HG02852 (cell line): ENCODE data around the gene TBXAS1.

Experiments
- ATAC-seq: cut with Tn5 transposase; IDR thresholded peaks from one replicate; pipeline ENCODE4 v1.9.1; 2021; ENCODE audit warnings: mild to moderate bottlenecking, moderate library complexity; ENCODE audit not compliant: unreplicated experiment

Gene TBXAS1

DNA sequence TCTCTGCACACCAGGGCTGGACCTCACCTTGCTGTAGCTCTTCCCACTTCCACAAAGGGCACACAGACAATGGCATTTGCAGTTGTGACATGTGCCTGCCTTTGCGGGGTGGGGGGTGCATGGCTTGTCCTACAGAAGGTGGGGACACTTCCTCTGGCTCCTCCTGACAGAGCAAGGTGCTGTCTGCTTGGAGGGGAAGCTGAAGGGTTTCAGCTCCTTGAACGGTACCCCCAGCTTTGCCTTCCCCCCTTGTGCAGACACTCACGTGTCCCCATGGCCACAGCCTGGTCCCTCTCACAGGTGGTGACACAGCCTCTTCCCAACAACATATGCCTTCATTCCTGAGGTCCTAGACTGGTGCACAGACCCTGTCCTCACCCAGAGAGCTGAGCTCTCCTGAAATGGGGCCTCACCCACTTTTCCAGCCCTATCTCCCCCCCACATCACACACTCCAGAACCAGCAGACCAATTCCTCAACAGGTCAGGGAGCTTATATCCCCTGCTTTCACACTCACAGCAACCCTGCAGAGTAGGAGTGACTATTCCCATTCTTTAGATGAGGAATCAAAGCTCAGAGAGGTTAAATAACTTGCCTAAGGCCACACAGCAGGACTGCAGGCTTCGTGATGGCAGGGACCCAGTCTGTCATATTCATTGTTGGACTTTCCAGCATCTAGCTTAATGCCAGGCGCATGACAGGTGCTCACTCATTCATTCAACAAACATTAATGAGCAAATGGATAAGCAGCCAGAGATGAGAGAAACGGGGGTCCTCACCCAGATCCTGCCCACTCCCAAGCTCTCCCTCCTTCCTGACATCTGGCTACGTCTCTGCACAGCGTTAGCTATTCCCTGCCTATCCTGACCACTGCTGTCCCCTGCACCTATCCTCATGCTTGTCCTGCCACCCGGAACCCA, 189.3 kb downstream of the TBXAS1 start:
- ATAC-seq: no peak

DNA sequence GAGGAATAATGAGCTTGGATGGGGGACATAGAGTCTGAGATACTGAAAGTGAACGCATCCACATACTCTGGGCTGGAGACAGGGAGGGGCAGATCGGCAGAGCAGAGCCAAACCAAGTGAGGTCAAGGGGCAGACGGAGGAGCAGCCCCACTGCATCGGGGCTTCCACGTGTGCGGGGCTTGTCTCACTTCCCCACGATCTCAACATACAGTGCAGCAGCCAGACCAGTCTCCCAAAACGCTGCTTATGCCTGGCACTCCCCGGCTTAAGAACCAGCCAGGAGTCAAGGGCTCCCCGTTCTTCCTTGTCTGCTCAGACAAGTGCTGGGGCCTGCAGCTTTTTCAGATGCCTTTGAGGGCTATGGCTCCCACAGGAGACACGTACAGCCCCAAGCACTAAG, 190.1 kb downstream of the TBXAS1 start:
- ATAC-seq: no peak

DNA sequence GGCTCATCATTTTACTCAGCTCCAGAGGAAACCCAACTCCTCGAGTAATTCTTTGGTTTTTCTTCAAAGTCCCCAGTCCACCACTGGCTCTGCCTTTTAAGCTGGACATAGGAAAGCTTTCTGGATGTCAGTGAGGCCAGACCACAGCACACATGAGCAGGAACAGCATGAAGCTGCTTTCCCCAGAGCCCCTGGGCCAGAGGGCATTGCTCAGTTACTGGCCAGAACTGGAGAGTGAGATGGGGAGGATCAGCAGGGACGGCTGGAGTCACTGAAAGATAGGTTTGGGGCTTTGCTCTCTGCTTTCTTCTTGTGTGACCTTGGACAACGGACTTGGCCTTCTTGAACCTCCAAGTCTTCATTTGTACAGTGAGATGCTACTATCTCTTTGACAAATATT, 190.5 kb downstream of the TBXAS1 start:
- no peak for ATAC-seq

DNA sequence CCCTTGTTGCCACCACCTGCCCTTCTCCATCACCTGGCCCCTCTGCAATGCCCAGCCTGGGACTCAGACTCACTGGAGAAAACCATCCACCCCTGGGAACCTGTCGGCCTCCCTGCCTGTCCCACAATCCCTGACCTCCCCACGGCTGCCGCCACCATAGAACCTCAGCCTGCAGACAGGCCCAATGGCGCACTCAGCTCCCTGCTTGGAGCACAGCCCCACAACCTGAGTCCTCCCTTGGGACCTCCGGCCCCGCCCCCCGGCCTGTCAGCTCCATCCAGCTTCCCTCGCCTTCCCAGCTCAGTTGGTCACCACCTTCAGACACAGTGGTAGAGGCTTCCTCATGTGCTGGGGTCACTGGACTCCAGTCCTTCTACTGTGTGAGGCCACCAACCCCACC, 192.5 kb downstream of the TBXAS1 start:
- no peak for ATAC-seq

DNA sequence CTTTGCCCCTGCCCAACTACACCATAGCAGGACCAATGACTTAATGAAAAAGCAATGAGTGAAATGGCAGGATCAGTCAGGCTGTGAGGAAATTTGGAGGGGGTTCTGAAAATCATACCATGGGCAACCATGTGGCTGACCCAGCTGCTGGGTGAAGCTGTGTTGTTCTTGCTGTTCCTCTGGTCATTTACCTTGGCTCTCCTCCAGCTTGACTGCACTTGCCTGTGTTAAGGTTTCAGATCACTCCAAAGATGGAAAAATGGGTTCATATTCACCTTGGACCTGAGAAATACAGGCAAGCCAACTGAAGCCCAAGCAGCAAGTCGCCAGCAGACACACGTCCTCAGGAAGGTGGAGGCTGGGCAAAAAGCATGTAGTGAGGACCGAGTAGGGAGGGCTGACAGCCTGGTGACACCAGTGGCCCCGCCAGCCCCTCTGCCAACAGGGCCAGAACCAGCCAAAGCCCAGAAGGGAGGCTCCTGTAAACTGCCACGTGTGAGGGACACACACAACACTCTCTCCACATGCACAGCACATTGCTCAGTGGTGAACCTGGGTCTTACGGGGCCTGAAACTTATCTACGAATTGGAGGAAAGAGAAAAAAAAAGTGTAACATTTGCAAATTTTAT, 193.6 kb downstream of the TBXAS1 start:
- no peak for ATAC-seq

DNA sequence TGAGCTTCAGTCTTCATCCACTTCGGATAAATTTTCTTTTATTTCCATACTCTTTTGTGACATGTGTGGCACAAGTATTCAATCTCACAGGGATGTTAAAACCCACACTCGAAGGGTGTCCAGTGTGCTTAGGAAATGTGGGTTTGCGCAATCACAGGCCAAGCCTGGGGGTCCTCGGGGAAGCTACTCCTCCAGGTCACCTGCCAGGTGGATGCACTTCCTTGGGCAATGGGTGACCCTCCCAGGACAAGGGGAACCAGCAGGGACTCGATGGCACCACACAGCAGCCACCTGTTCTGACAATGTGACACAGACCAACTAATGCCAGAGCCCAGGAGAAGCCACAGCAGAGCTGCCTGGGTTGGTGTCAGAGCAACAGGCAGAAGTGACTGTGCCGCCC, 194.7 kb downstream of the TBXAS1 start:
- ATAC-seq: no peak

DNA sequence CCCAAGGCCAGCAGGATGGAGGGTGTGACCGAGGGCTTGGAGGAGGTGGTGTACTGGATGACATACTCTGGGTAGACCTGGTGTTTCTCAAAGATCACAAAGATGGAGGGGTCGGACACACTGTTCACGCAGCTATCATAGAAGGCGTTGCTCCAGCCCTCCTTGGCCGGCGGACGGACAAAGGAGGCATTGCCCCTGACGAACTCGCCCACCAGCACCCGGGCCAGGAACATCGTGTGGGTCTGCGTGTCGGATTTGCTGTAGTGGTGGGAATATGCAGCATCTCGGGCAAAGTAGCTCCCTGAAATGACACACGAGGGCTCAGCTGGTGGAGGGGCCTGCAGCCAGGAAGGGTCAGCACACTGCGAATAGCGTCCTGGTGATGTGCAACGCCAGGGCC, 195.5 kb downstream of the TBXAS1 start:
- ATAC-seq: no peak

DNA sequence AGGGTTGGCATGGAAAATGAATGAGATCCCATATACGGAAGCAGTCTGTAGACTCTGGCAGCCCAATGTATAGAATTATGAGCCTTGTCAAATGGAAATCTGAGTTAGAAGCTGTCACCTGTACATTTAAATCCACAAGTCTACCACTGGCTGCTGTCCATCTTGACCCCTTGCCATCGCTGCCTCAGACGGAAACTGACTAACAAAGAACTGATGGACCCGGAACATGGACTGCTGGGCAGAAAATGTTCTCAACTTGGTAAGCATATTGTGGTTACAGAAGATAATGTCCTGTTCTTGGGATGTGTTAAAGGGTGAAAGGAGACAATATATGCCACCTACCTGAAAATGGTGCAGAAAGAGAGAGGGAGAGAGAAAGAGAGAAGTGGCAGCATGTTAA, 196.2 kb downstream of the TBXAS1 start:
- ATAC-seq: no peak

DNA sequence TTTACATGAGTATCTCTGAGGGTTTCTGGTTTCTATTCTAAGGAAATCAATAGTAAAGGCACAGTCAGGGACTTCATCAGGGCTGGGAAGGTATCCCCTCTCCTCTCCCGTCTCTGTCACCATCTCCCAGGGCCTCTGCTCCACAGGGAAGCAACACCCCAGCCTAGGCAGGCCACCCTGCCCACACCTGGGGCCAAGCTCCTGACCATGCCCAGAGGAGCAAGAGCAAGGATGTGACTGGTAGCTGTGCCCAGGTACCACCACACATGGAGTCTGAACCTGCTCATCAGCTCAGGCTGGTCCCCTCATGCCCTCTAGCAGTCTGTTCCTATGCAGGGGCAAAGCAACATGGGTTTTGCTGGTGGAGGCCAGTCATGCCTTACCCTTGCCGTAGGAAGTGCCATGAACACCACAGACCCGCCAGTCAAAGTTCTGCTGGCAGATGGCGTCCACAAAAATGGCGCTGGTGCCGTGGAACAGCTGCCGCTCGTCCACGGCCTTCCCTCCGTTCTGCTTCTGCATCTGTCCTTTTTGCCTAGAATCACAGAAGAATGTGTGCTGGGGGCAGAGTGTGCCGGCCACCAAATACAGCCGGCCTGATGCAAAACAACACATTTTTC, 196.9 kb downstream of the TBXAS1 start:
- no peak for ATAC-seq

DNA sequence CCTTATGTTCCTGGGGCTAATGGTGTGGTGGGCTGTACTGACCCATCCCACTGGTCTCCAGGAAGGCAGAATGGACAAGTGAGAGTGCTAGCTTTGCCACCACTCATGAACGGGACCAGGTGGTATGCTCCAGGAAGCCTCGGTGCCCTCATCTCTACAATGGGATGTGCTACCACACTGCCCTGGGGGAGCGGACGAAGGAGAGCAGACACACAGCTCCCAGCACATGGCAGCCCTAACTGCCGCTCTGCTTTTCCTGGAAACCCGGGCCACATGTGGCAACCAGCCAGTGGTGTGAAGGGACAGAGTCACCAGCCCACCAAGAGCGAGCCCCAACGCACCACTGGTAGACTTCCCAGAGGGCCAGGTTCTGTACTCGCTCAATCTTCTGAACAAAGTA, 197.9 kb downstream of the TBXAS1 start:
- no peak for ATAC-seq

DNA sequence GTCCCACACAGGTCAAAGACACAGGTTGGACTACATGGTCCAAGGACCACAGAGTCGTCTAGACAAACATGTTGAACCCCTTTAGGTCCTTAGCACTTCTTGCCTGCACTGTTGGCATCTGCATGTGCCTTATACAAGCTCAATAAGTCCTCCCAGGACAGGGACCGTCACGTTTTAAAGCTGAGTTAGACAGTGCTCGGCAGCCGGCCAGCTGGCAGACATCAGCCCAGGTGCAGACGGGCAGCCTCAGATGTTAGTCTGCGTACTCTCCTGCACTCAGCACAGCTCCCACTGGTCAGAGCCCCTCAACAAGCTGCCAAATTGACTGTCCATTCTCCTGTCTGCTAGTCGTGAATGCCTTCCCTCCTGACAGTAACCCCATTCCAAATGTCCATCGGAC, 198.8 kb downstream of the TBXAS1 start:
- ATAC-seq: no peak

DNA sequence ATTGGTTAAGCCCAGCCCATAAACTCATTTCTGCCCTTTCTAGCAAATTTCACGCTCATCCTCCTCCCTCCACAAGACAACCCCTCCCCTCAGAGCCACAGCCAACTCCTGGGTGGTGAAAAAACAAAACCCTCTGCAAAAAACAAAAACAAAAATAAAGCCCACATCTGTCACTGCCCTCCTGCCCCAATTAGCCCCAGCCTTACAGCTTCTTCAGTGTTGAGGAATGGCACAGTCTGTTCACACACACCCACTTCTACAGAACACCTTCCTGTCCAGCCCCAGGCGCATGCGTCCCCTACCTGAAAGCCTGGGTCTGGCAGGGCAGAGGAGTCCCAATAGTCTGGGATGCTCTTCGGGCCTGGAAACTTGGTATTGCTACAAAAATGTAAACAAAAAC, 199.2 kb downstream of the TBXAS1 start:
- no peak for ATAC-seq

DNA sequence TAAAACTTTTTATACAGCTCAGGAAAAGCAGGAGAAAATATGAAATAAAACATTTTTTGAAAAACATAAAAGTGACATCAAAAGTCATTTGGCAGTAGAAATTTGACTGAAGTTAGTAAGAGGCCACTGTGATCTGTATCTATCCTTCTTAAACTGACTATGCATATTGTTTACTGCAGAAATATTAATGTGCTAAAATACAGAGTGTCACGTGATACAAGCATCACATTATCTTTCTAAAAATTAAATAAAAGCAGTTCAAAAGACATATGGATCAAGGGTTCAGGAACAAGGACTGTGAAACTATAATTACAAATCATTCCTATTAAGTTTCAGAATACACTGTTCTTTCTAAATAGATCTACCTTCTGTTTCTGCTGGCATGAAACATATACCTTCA, 200.0 kb downstream of the TBXAS1 start:
- ATAC-seq: no peak

DNA sequence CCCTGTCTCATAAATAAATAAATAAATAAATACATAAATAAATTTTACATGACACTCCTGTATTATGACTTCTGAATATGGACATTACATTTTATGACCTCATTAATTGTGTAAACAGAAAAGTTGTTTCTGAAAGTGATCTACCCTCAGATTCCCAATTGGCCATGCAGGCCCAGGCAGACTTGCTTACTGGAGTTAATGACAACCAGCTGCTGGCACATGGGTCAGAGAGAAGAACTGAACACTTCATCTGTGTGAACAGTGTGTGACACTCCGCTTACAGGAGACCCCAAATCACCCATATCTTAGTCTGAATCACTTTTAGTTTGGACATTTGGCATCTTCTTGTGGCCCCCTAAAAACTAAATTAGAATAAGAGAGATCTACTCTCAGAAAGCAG, 202.3 kb downstream of the TBXAS1 start:
- no peak for ATAC-seq

DNA sequence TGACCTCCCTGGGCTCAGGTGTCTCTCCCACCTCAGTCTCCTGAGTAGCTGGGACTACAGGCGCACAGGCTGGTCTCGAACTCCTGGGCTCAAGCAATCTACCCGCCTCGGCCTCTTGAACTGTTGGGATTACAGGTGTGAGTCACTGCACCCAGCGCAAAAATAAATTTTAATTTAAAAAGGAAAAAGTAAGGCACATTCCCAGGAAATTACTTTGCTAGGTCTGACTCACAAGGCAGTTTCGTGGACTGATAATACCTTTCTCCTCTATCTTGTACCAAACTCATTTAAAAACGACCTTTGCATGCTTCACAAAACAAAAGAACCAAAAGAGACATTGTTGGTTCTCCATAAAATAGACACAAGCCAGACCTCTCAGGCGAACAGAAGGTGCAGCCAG, 204.0 kb downstream of the TBXAS1 start:
- no peak for ATAC-seq

DNA sequence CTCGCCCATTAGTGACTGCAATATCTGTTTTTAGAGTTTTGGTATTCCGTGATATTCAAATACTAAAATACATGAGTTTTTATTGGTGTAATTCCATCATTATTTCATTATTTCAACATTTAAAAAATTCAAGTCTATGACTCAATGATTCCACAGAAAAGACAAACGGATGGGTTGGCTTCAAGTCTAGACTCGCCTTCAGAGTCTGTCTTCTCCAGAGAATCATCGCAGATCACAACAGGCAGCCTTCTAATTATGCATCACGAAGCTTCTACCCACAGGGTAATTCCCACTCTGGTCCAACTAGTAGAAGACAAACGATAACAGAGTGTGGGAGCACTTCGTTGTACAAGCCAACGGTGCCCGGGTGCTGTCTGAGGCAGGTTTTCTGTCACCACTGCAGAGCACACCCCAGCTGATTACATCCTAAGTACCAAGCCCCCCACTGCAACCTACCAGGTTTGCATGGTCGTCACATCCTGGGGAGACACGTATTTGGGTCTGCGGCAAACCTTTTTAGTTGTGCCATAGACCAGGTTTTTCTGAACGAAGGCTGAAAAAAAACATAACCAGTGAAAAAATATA, 204.8 kb downstream of the TBXAS1 start:
- ATAC-seq: no peak

DNA sequence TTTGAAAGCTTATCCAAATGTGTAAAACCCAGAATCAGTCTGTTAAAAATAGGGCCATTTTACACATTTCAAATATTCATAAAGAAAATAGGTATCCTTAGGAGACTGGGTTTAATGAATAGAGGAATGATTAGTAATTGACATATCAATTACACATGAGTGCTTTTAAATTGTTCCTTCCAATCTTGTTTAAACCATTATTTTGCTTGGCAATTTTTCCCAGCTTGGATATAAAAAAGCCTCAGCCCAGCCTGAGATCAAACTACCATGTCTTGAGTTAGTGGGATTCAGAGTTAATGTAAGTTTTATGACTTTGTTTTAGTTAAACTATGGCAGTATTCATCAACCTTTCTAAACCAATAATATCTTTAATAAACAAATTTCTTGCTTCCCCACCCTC, 205.4 kb downstream of the TBXAS1 start:
- no peak for ATAC-seq

DNA sequence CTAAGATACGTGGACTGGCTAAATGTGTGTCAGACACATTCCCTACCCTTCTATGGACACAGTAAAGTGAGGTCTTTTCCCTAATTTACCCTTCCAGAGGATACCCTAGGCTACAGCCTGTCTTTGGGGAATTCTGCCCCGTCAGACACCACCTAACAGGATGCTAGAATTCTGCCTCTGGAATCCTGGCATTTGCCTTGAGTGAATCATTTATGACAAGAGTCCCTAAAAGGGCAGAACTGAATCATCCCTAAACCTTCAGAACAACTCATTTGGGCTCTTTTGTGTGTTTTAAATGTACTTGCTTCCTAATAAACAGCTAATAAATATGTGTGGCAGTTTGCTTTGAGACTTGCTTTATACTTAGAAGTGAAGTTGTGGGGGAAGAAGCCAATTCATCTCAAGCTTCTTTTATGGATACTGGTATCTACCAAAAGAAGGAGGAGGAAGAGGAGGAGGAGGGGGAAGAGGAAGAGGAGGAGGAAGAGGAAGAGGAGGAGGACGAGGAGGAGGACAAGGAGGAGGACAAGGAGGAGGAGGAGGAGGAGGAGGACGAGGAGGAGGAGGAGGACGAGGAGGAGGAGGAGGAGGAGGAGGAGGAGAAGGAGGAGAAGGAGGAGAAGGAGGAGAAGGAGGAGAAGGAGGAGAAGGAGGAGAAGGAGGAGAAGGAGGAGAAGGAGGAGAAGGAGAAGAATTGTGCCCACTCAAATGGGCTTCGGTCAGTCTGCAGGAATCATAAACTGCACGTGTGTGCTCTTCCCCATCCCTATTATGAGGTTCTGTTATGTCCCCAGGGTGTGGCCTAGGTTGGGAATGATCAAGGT, 206.5 kb downstream of the TBXAS1 start:
- no peak for ATAC-seq

DNA sequence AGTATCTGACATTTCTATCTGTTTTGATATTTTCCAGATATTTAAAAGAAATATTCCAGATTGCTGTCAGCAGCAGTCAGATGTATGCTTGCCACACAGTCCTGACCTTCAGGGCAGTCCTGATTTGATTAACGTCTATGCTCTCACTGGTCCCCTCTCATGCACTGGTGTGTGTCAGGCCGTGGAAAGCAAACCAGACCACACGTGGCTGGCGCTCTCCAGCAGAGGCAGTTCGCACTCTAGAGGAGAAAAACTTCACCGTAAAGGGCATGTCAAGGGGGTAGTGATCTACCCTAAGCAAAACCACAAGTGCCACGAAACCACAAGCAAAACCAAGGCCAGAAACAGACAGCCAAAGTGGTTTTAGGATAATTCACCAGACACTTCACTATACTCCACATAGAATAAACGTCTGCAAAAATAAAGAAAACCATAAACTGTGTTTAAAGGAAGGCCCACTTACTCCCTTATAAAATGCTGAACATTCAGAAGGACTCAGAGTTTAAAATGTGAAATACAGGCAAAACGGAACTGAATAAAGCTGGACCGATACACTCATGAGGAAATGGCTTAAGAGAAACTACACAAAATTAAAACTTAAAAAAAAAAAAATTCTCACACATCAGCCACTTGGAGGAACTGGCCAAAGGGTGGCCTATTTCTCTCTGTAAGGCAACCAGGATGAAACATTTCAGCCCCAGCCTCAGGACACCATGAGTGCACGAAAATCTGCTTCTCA, 207.3 kb downstream of the TBXAS1 start:
- peak; percentile 68 for ATAC-seq

DNA sequence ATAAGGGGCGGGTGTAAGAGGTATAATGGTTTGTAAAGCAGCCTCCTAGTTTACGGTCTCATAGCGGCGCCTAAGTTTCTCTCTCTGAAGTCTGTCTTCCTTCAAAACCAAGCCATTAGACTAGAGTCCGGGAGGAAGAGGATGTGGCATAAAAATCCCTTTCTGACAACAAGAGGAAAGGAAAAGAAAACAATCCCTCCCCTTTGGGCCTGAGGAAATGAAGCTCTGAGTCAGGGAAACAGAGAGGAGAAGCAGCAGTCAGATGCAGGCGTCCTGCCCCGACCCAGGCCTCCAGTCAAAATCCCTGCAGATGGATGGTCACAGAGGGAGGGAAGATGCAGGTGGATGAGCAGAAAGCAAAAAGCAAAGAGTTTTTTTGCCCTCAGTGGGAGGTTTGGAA, 210.0 kb downstream of the TBXAS1 start:
- ATAC-seq: no peak
